Islet precursor cell (in vitro differentiated cells): ENCODE data around the gene CEMP1.
"Not testable (repeated sequence)": the region's sequence is repeated elsewhere in the genome, so short reads cannot be mapped to it uniquely, and the experiment has no call there.

Experiments
- DNase-seq: peaks from one replicate; pipeline ENCODE4 v3.0.0-alpha.2; 2018

Gene CEMP1

GRCh38 chr16:2531371-2531695, at the start of gene CEMP1:
Gene CEMP1 (minus strand): TSS chr16:2531408. CDS start chr16:2531073, 335 bp downstream.
- DNase-seq: no peak

- DNase-seq: not testable (repeated sequence)
These were observed 49.6 kb upstream of the CEMP1 start for GRCh38 chr16:2580818-2581217.

- peak; percentile 62 for DNase-seq
These were observed 48.9 kb upstream of the CEMP1 start for GRCh38 chr16:2580143-2580542.

GRCh38 chr16:2578905-2579304, 47.7 kb upstream of the CEMP1 start:
- DNase-seq: not testable (repeated sequence)

GRCh38 chr16:2577044-2577443, 45.8 kb upstream of the CEMP1 start:
- DNase-seq: not testable (repeated sequence)

GRCh38 chr16:2575839-2576238, 44.6 kb upstream of the CEMP1 start:
- not testable (repeated sequence) for DNase-seq

GRCh38 chr16:2572704-2573103, 41.5 kb upstream of the CEMP1 start:
- not testable (repeated sequence) for DNase-seq

- not testable (repeated sequence) for DNase-seq
These were observed 37.4 kb upstream of the CEMP1 start for GRCh38 chr16:2568573-2568972.

GRCh38 chr16:2567506-2567905, 36.3 kb upstream of the CEMP1 start:
- not testable (repeated sequence) for DNase-seq

GRCh38 chr16:2560798-2561133, 29.6 kb upstream of the CEMP1 start:
- not testable (repeated sequence) for DNase-seq

- DNase-seq: not testable (repeated sequence)
These were observed 29.1 kb upstream of the CEMP1 start for GRCh38 chr16:2560131-2560797.

- not testable (repeated sequence) for DNase-seq
These were observed 25.9 kb upstream of the CEMP1 start for GRCh38 chr16:2557150-2557549.

- not testable (repeated sequence) for DNase-seq
These were observed 23.7 kb upstream of the CEMP1 start for GRCh38 chr16:2554709-2555425.

GRCh38 chr16:2551420-2551889, 20.2 kb upstream of the CEMP1 start:
- DNase-seq: peak; percentile 85

GRCh38 chr16:2550283-2550878, 19.2 kb upstream of the CEMP1 start:
- DNase-seq: not testable (repeated sequence)

GRCh38 chr16:2543771-2544170, 12.6 kb upstream of the CEMP1 start:
- DNase-seq: not testable (repeated sequence)

- not testable (repeated sequence) for DNase-seq
These were observed 10.2 kb upstream of the CEMP1 start for GRCh38 chr16:2541409-2541808.

- DNase-seq: not testable (repeated sequence)
These were observed 9.7 kb upstream of the CEMP1 start for GRCh38 chr16:2540912-2541311.

GRCh38 chr16:2539845-2540458, 8.7 kb upstream of the CEMP1 start:
- peak; percentile 76 for DNase-seq

- DNase-seq: peak; percentile 29
These were observed 8.1 kb upstream of the CEMP1 start for GRCh38 chr16:2539192-2539844.

- peak; percentile 98 for DNase-seq
These were observed 6.5 kb upstream of the CEMP1 start, which contains the start of gene PDPK1 for GRCh38 chr16:2537451-2538379. Gene PDPK1 (plus strand): TSS chr16:2538021. CDS start chr16:2538113, 92 bp downstream.

GRCh38 chr16:2535625-2536013, 4.4 kb upstream of the CEMP1 start:
- peak; percentile 89 for DNase-seq
